Spleen (tissue), 7 donors: ENCODE results near the gene WDR18.

Experiments used
- CTCF ChIP-seq, 11 experiments: fragments of 200-600 bp in 7 of 11; fragments of 450-650 bp in 4 of 11; sonication (generic) in 4 of 11; IDR thresholded peaks in 8 of 11; conservative IDR thresholded peaks in 3 of 11; 1 replicate in 7 of 11; 2 replicates in 4 of 11; pipeline versions ENCODE4 v1.4.0 to v1.8.0; 2016 to 2021; ENCODE audit warnings: antibody characterized with exemption in 11 of 11, inconsistent platforms in 4 of 11, mild to moderate bottlenecking in 1 of 11
- POLR2A ChIP-seq, 3 donors: fragments of 450-650 bp; IDR thresholded peaks; one replicate each; pipeline ENCODE4 v1.5.1; 2017; ENCODE audit warnings: antibody characterized with exemption in 3 of 3, mild to moderate bottlenecking in 1 of 3
- donor health status: DM: no; HTN: no; CAD: no; lungs with moderate emphysema.
- donor health status: DM: no; HTN: no; CAD: no.
- donor health status: DM: no; HTN: no; CAD: no.

GRCh38 chr19:966485-967088, 17.6 kb upstream of the WDR18 start:
- TF ChIP-seq POLR2A (IDR thresholded peaks at IDR 0.05) = no peak
- no peak for TF ChIP-seq CTCF (IDR thresholded peaks at IDR 0.05 in 8 of 11, conservative IDR thresholded peaks at IDR 0.05 in 3 of 11)
